DOHH2 (cell line): ENCODE measurements around the gene RPS6KA3.

Source experiments
- EZH2phosphoT487 ChIP-seq: fragments of 200-600 bp; sonication (generic); IDR thresholded peaks from 2 replicates; pipeline ENCODE4 v1.6.1; 2017; ENCODE audit warnings: borderline replicate concordance, mild to moderate bottlenecking, antibody characterized with exemption, low read length, moderate library complexity, mixed read lengths
- TF ChIP-seq, protein P1 (sequence below): fragments of 200-600 bp; sonication (generic); IDR thresholded peaks from one replicate; pipeline ENCODE4 v1.5.1; 2014; ENCODE audit warnings: antibody characterized with exemption, mild to moderate bottlenecking, low read depth, low read length; ENCODE audit not compliant: poor library complexity, severe bottlenecking

GRCh38 chrX:20224814-20225487 is 41.8 kb downstream of the RPS6KA3 start:
- TF ChIP-seq, protein P1, sequence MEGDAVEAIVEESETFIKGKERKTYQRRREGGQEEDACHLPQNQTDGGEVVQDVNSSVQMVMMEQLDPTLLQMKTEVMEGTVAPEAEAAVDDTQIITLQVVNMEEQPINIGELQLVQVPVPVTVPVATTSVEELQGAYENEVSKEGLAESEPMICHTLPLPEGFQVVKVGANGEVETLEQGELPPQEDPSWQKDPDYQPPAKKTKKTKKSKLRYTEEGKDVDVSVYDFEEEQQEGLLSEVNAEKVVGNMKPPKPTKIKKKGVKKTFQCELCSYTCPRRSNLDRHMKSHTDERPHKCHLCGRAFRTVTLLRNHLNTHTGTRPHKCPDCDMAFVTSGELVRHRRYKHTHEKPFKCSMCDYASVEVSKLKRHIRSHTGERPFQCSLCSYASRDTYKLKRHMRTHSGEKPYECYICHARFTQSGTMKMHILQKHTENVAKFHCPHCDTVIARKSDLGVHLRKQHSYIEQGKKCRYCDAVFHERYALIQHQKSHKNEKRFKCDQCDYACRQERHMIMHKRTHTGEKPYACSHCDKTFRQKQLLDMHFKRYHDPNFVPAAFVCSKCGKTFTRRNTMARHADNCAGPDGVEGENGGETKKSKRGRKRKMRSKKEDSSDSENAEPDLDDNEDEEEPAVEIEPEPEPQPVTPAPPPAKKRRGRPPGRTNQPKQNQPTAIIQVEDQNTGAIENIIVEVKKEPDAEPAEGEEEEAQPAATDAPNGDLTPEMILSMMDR: no peak
- TF ChIP-seq EZH2phosphoT487: no peak
